NB4 (cell line): Measurements from ENCODE around the gene TGFBR3L.

Source experiments
- DNase-seq: peaks from one replicate; pipeline ENCODE4 v3.0.0; 2010; ENCODE audit warnings: low read depth
- H3K4me3 ChIP-seq: one replicate; pipeline ENCODE4 v1.5.1; 2011; ENCODE audit warnings: mild to moderate bottlenecking, low read depth, low read length, moderate library complexity
- CTCF ChIP-seq: IDR thresholded peaks from one replicate; pipeline ENCODE4 v1.5.1; 2012; ENCODE audit warnings: low read depth, low read length
- MAX ChIP-seq: IDR thresholded peaks from 2 replicates; pipeline ENCODE4 v1.6.1; 2011; ENCODE audit warnings: low read depth, low read length
- MYC ChIP-seq: IDR thresholded peaks from 2 replicates; pipeline ENCODE4 v1.6.1; 2011; ENCODE audit warnings: low read depth, low read length
- POLR2A ChIP-seq: IDR thresholded peaks from 2 replicates; pipeline ENCODE4 v1.6.1; 2011; ENCODE audit warnings: mild to moderate bottlenecking; ENCODE audit not compliant: insufficient read length; ENCODE audit errors: extremely low read depth

TGFBR3L gene

GRCh38 chr19:7868671-7869452, 45.8 kb upstream of the TGFBR3L start:
- DNase-seq = peak; percentile 96
- H3K4me3 ChIP-seq = peak overlapping the region; percentile 55
- peak; percentile 81 for TF ChIP-seq MAX
- TF ChIP-seq POLR2A = peak; percentile 50
- TF ChIP-seq CTCF = peak; percentile 30
- TF ChIP-seq MYC = peak; percentile 91

- peak overlapping the region; percentile 13 for H3K4me3 ChIP-seq
- peak; percentile 72 for DNase-seq
- no peak for TF ChIP-seq MYC
- TF ChIP-seq MAX = peak; percentile 7; the same call in 1 of the 2 replicates
These were observed 45.1 kb upstream of the TGFBR3L start for GRCh38 chr19:7869453-7869909.

GRCh38 chr19:7869910-7870511, 44.6 kb upstream of the TGFBR3L start:
- peak; percentile 85 for DNase-seq
- TF ChIP-seq POLR2A (no peak), MAX (no peak), MYC (no peak), CTCF (no peak)
- no peak overlapping the region for H3K4me3 ChIP-seq

- DNase-seq = peak; percentile 92
- TF ChIP-seq CTCF = no peak
- peak; percentile 62 for TF ChIP-seq MYC
- no peak for TF ChIP-seq POLR2A
- TF ChIP-seq MAX = peak; percentile 67
These were observed 43.8 kb upstream of the TGFBR3L start for GRCh38 chr19:7870571-7871436.

GRCh38 chr19:7871437-7872305, 43.0 kb upstream of the TGFBR3L start:
- DNase-seq = peak; percentile 95
- H3K4me3 ChIP-seq = peak overlapping the region; percentile 46
- TF ChIP-seq CTCF (no peak), MYC (peak; percentile 53; the same call in 1 of the 2 replicates), POLR2A (no peak), MAX (peak; percentile 65; the same call in 1 of the 2 replicates)

More at GRCh38 chr19:7870571-7871436, 43.8 kb upstream of the TGFBR3L start:
- H3K4me3 ChIP-seq = no peak overlapping the region
